Measurements from ENCODE around the gene HID1. TPM values are rescaled to one million over a fixed set of nuclear protein-coding genes. Genes with fewer than 3 reads are reported as not detected.

HID1 gene
- total and polyA plus RNA-seq, 9 of the 15 experiments (the other 6 are each of a cell fraction or from before 2014, with no cell fraction given), result 0.14 to 2.1 (median 0.54) TPM; not detected in 2

GRCh38 chr17:74959826-74960515 lies 12.6 kb downstream of the HID1 start (continued):
- TF ChIP-seq MXI1 (IDR thresholded peaks at IDR 0.05; ENCODE audit: low read depth, low read length) (peak; percentile 75), FOXO4 (CRISPR knock-in tag; IDR thresholded peaks at IDR 0.05) (no peak), MEIS2 (IDR thresholded peaks at IDR 0.05; ENCODE audit: partially characterized antibody) (peak; percentile 4), CEBPG (CRISPR knock-in tag; IDR thresholded peaks at IDR 0.05) (0 out of 2 replicates have a peak, but pooled peaks have one; percentile 6), CEBPG (tag; conservative IDR thresholded peaks at IDR 0.05 in 1 of 2, IDR thresholded peaks at IDR 0.05 in 1 of 2) (no peak), ESRRA (IDR thresholded peaks at IDR 0.05; ENCODE audit: borderline replicate concordance, low read depth) (no peak), RAD21 (CRISPR knock-in tag; conservative IDR thresholded peaks at IDR 0.05 in 1 of 2, IDR thresholded peaks at IDR 0.05 in 1 of 2) (no peak), ELK3 (CRISPR knock-in tag; IDR thresholded peaks at IDR 0.05) (no peak), ESRRB (CRISPR knock-in tag; IDR thresholded peaks at IDR 0.05; ENCODE audit: borderline replicate concordance) (no peak), USF2 (CRISPR knock-in tag; IDR thresholded peaks at IDR 0.05) (peak; percentile 56), CHAMP1 (IDR thresholded peaks at IDR 0.05) (no peak), ZNF668 (CRISPR knock-in tag; IDR thresholded peaks at IDR 0.05) (no peak), MXD1 (CRISPR knock-in tag; IDR thresholded peaks at IDR 0.05; ENCODE audit: borderline replicate concordance, poor library complexity, severe bottlenecking) (no peak), FOSL1 (tag; conservative IDR thresholded peaks at IDR 0.05) (no peak), CREB3 (tag; conservative IDR thresholded peaks at IDR 0.05; ENCODE audit: low read depth) (no peak), BHLHE40 (IDR thresholded peaks at IDR 0.05; ENCODE audit: low read length) (no peak), ZNF197 (CRISPR knock-in tag; IDR thresholded peaks at IDR 0.05; ENCODE audit: low read depth) (no peak), NR2C2 (CRISPR knock-in tag; IDR thresholded peaks at IDR 0.05) (no peak), NR2C2 (tag; IDR thresholded peaks at IDR 0.05) (peak; percentile 5; the same call in 1 of the 2 replicates), PTBP1 (IDR thresholded peaks at IDR 0.05; ENCODE audit: low read depth, low read length) (no peak)
